IMR-90 (cell line): ENCODE data around the gene SYNE1. TPM values are rescaled to one million over a fixed set of nuclear protein-coding genes. Genes with fewer than 3 reads are reported as not detected.

Experiments
- ATAC-seq: fragments of 200-7000 bp; cut with Tn5 transposase; 2 replicates; pipeline ENCODE4 v1.9.1; 2020; ENCODE audit warnings: low read depth, mild to moderate bottlenecking, moderate library complexity
- BruUV-seq: library from RNA; stranded (reverse); fragments of 400-500 nt; replicated peaks from 2 replicates; lab custom pipeline; 2021; lab: Mats Ljungman, UMichigan
- CTCF ChIA-PET: fragments of 300-600 bp; formaldehyde crosslinking; extraction: SDS; loops from one replicate; lab custom pipeline; 2021; ENCODE audit warnings: antibody characterized with exemption; lab: Yijun Ruan, JAX
- POLR2A ChIA-PET: fragments of 300-600 bp; sonication (Branson Sonifier 250); formaldehyde crosslinking; loops from one replicate; lab custom pipeline; 2022; ENCODE audit warnings: antibody characterized with exemption; ENCODE audit not compliant: unreplicated experiment; lab: Charles Lee
- DNase-seq: peaks from one replicate; pipeline ENCODE4 v3.0.0; 2013
- H2AFZ ChIP-seq: replicated peaks from 2 replicates; pipeline ENCODE3; 2013; ENCODE audit warnings: low read length, mild to moderate bottlenecking; ENCODE audit not compliant: poor library complexity
- H2AK5ac ChIP-seq: 2 replicates; pipeline ENCODE4 v1.6.1; 2013; ENCODE audit warnings: low read depth, low read length, inconsistent platforms
- H2AK9ac ChIP-seq: replicated peaks from 2 replicates; pipeline ENCODE3; 2013; ENCODE audit warnings: mild to moderate bottlenecking, low read depth, low read length, moderate library complexity; ENCODE audit not compliant: poor library complexity
- H2BK120ac ChIP-seq: 2 replicates; pipeline ENCODE4 v1.6.1; 2013; ENCODE audit warnings: low read depth, low read length, inconsistent platforms
- H2BK15ac ChIP-seq: 3 replicates; pipeline ENCODE4 v1.6.1; 2013; ENCODE audit warnings: low read depth, low read length, inconsistent platforms
- H2BK20ac ChIP-seq: 2 replicates; pipeline ENCODE4 v1.6.1; 2013; ENCODE audit warnings: low read depth, mild to moderate bottlenecking, inconsistent platforms, low read length, moderate library complexity
- H2BK5ac ChIP-seq: 2 replicates; pipeline ENCODE4 v1.6.1; 2013; ENCODE audit warnings: mild to moderate bottlenecking, low read depth, low read length, inconsistent platforms; ENCODE audit not compliant: poor library complexity, severe bottlenecking
- H3K14ac ChIP-seq: replicated peaks from 2 replicates; pipeline ENCODE4 v1.6.1; 2013; ENCODE audit warnings: low read depth, low read length, inconsistent platforms
- H3K18ac ChIP-seq: 2 replicates; pipeline ENCODE4 v1.6.1; 2013; ENCODE audit warnings: low read depth, low read length, control low read depth
- H3K23ac ChIP-seq: 2 replicates; pipeline ENCODE4 v1.6.1; 2013; ENCODE audit warnings: low read depth, low read length, inconsistent platforms
- H3K27ac ChIP-seq: 2 replicates; pipeline ENCODE4 v1.5.1; 2013; ENCODE audit warnings: mild to moderate bottlenecking, control low read depth, low read length; ENCODE audit not compliant: insufficient read depth
- H3K27me3 ChIP-seq: 2 replicates; pipeline ENCODE4 v1.6.1; 2013; ENCODE audit warnings: low read length; ENCODE audit not compliant: control insufficient read depth, insufficient read depth
- H3K36me3 ChIP-seq: 2 replicates; pipeline ENCODE4 v1.6.1; 2013; ENCODE audit warnings: low read length, mixed read lengths; ENCODE audit not compliant: control insufficient read depth, insufficient read depth
- H3K4ac ChIP-seq: 2 replicates; pipeline ENCODE4 v1.6.1; 2013; ENCODE audit warnings: low read depth, low read length, inconsistent platforms
- H3K4me1 ChIP-seq: 2 replicates; pipeline ENCODE4 v1.6.1; 2013; ENCODE audit warnings: low read length, mixed read lengths; ENCODE audit not compliant: control insufficient read depth, insufficient read depth
- H3K4me2 ChIP-seq: 2 replicates; pipeline ENCODE4 v1.6.1; 2013; ENCODE audit warnings: low read depth, mild to moderate bottlenecking, control low read depth, low read length, moderate library complexity
- H3K4me3 ChIP-seq: 2 replicates; pipeline ENCODE4 v1.5.1; 2013; ENCODE audit warnings: low read depth, mild to moderate bottlenecking, control low read depth, low read length, moderate library complexity; ENCODE audit not compliant: insufficient read depth
- H3K56ac ChIP-seq: 2 replicates; pipeline ENCODE4 v1.6.1; 2013; ENCODE audit warnings: low read length, inconsistent platforms; ENCODE audit not compliant: insufficient read depth; ENCODE audit errors: extremely low read depth
- H3K79me1 ChIP-seq, 2 experiments: 2 replicates each; pipeline ENCODE4 v1.6.1; 2013; ENCODE audit warnings: low read length in 2 of 2, inconsistent platforms in 1 of 2, low read depth in 1 of 2
- H3K9ac ChIP-seq: 2 replicates; pipeline ENCODE4 v1.6.1; 2013; ENCODE audit warnings: low read depth, low read length, control low read depth
- H3K9me1 ChIP-seq: 2 replicates; pipeline ENCODE4 v1.6.1; 2013; ENCODE audit warnings: low read length, inconsistent platforms; ENCODE audit not compliant: insufficient read depth
- H3K9me3 ChIP-seq: 2 replicates; pipeline ENCODE4 v1.6.1; 2013; ENCODE audit warnings: low read length; ENCODE audit not compliant: control insufficient read depth, insufficient read depth
- H4K20me1 ChIP-seq: 2 replicates; pipeline ENCODE4 v1.6.1; 2013; ENCODE audit warnings: low read length, inconsistent platforms; ENCODE audit not compliant: insufficient read depth
- H4K5ac ChIP-seq: 2 replicates; pipeline ENCODE4 v1.6.1; 2013; ENCODE audit warnings: mild to moderate bottlenecking, low read depth, low read length, control low read depth
- H4K8ac ChIP-seq, 2 experiments: 2 replicates each; pipeline ENCODE4 v1.6.1; 2013; ENCODE audit warnings: low read depth in 2 of 2, low read length in 2 of 2, control low read depth in 1 of 2, inconsistent platforms in 1 of 2
- H4K91ac ChIP-seq: 2 replicates; pipeline ENCODE4 v1.6.1; 2013; ENCODE audit warnings: low read depth, low read length, inconsistent platforms; ENCODE audit not compliant: insufficient read depth
- CTCF ChIP-seq: conservative IDR thresholded peaks from 2 replicates; pipeline ENCODE4 v1.5.1; 2012; ENCODE audit warnings: mild to moderate bottlenecking, low read depth, low read length, improper control_type of control experiment
- FOS ChIP-seq: fragments of 150-350 bp; IDR thresholded peaks from 2 replicates; pipeline ENCODE4 v1.6.1; 2016; ENCODE audit warnings: low read depth, low read length
- MXI1 ChIP-seq: IDR thresholded peaks from 2 replicates; pipeline ENCODE4 v1.6.1; 2012; ENCODE audit warnings: low read depth, mild to moderate bottlenecking, low read length, moderate library complexity, borderline replicate concordance
- NFE2L2 ChIP-seq: fragments of 150-350 bp; IDR thresholded peaks from 2 replicates; pipeline ENCODE4 v1.6.1; 2016; ENCODE audit warnings: low read depth, mild to moderate bottlenecking, low read length
- RCOR1 ChIP-seq: IDR thresholded peaks from 2 replicates; pipeline ENCODE4 v1.6.1; 2012; ENCODE audit warnings: mild to moderate bottlenecking, low read length, improper control_type of control experiment; ENCODE audit not compliant: insufficient replicate concordance
- SMC3 ChIP-seq: fragments of 150-350 bp; IDR thresholded peaks from 2 replicates; pipeline ENCODE4 v1.6.1; 2016; ENCODE audit warnings: low read depth, mild to moderate bottlenecking, antibody characterized with exemption, low read length, moderate library complexity
- WGBS, 2 experiments: methylation state at CpG; one replicate each; pipeline versions ENCODE4 v1.1.5 to v1.1.7; 2013; ENCODE audit warnings: missing lambda C conversion rate in 2 of 2; ENCODE audit not compliant: insufficient read length in 1 of 2; ENCODE audit errors: extremely low coverage in 2 of 2; 5-methylcytosine and 5-hydroxymethylcytosine counted together
- dilution Hi-C: fragments of 300-500 bp; cut with HindIII; formaldehyde crosslinking; loops from one replicate; pipeline ENCODE4 v1.14.3; 2018; ENCODE audit warnings: low sequenced_read_pairs; ENCODE audit not compliant: unreplicated experiment
- in situ Hi-C: fragments of 300-500 bp; cut with MboI; formaldehyde crosslinking; loops from 3 replicates; pipeline ENCODE4 v1.14.3; 2019; ENCODE audit warnings: low sequenced_read_pairs, inconsistent platforms, mixed read lengths
- intact Hi-C: fragments of 100-400 bp; cut with micrococcal nuclease; formaldehyde crosslinking; loops from 2 replicates; pipeline ENCODE4 v1.10.0; 2022
- polyA plus RNA-seq, 3 experiments: library from polyadenylated mRNA; depleted of rRNA; stranded (reverse); fragments of >200 nt; gene quantifications; 2 replicates each; pipeline ENCODE4 v1.2.3, GENCODE V29; 2012; ENCODE audit warnings: low replicate concordance in 1 of 3
- total RNA-seq: library from RNA; depleted of rRNA; stranded (reverse); fragments of >200 nt; gene quantifications from 2 replicates; pipeline ENCODE4 v1.2.3, GENCODE V29; 2012

The SYNE1 gene
- total and polyA plus RNA-seq, 2 of the 4 experiments (the other 2 are of a cell fraction), result 34.1 to 159 TPM

DNA sequence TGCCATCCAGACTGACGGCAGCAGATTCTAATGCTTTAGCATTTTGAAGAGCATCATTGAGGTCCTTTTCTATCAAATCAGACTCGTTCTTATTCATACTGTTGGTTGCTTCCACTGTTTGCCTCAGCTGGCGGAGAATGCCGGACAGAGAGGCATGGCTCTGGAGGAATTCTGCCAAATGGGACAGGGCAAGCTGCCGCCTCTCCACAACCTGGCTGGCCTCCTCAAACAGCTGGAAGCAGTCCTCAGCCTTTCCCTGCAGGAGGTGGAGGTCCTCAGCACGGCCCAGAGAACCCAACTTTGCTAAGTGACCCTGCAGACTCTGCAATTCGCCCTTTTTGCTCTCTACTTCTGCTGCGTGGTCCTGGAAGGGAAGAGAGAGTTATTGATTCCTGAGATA is 220.5 kb downstream of the SYNE1 start:
- Histone ChIP-seq H4K91ac (no peak overlapping the region), H3K9me3 (no peaks in the 10 kb centered on the region), H4K20me1 (no peaks in the 10 kb centered on the region), H2BK20ac (no peak overlapping the region), H4K5ac (no peak overlapping the region), H3K56ac (no peak overlapping the region), H3K27ac (no peak overlapping the region), H3K4me3 (no peak overlapping the region), H3K4ac (no peak overlapping the region), H3K4me2 (no peak overlapping the region), H3K9me1 (no peaks in the 10 kb centered on the region), H3K9ac (no peak overlapping the region), H3K18ac (no peak overlapping the region), H2AK5ac (no peak overlapping the region), H2BK120ac (no peak overlapping the region), H2AFZ (no peak overlapping the region), H3K79me1 (no peaks in the 10 kb centered on the region), H3K27me3 (no peaks in the 10 kb centered on the region), H2AK9ac (no peak overlapping the region), H3K4me1 (no peaks in the 10 kb centered on the region), H3K36me3 (peaks cover 1% of the 10 kb centered on the region; the same call in 1 of the 2 replicates), H3K23ac (no peak overlapping the region), H2BK5ac (no peak overlapping the region), H3K14ac (no peak overlapping the region), H4K8ac (no peak overlapping the region), H2BK15ac (no peak overlapping the region)
- 88% methylated on average over 1 of the region's 8 CpGs; no CpG with 5 or more reads in 1 of the 2 experiments for WGBS, 2 experiments
- POLR2A ChIA-PET, result no interaction called here
- DNase-seq (no peak), ATAC-seq (no peak)
- CTCF ChIA-PET, result interaction anchor here (1.6 kb wide), 1 partner anchor 28 kb away, joined by 3 read pairs; no protein-coding TSS in a partner anchor
- in situ Hi-C loops (no loop called here), dilution Hi-C loops (no loop called here), intact Hi-C loops (no loop called here)
- TF ChIP-seq RCOR1 (no peak), SMC3 (no peak), MXI1 (no peak), NFE2L2 (no peak), FOS (no peak), CTCF (no peak)
- no TSS peak for BruUV-seq
